H54 (cell line): Measurements from ENCODE around the gene CACHD1.
"Not testable (repeated sequence)": the region's sequence is repeated elsewhere in the genome, so short reads cannot be mapped to it uniquely, and the experiment has no call there.

ENCODE experiments used
- DNase-seq: peaks from one replicate; pipeline ENCODE4 v3.0.0; 2011; ENCODE audit warnings: low spot score, mixed read lengths; ENCODE audit not compliant: insufficient read length
- FAIRE-seq: peaks from 3 replicates; lab custom pipeline; 2011; peaks lifted over from hg19 to GRCh38; lab: Jason Lieb, UNC
- POLR2A ChIP-seq: IDR thresholded peaks from 2 replicates; pipeline ENCODE4 v1.6.1; 2011; ENCODE audit warnings: low read depth, mild to moderate bottlenecking, low read length

Gene CACHD1

DNA sequence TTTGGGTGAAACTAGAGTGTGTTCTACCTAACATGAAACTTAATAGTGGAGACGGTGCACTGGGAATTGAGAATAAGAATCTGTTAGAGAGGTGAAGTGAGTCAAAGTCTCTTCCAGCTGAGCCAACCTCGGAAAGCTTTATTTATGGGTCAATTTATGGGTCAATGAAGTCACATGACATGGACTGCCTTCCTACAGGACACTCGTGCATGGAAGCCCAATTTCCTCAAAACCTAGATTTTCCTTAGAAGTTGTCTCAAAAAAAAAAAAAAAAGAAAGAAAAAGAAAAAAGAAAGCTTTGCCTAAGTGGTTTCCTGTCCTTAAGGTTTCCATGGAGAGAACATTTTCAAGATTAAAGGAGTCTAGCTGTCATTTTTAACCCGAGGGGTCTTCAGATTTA, 26.7 kb downstream of the CACHD1 start:
- no peak for TF ChIP-seq POLR2A
- DNase-seq (no peak), FAIRE-seq (no peak)

GRCh38 chr1:64497088-64497883, 27.4 kb downstream of the CACHD1 start:
- no peak for TF ChIP-seq POLR2A
- no peak for DNase-seq
- FAIRE-seq = peak; percentile 67

DNA sequence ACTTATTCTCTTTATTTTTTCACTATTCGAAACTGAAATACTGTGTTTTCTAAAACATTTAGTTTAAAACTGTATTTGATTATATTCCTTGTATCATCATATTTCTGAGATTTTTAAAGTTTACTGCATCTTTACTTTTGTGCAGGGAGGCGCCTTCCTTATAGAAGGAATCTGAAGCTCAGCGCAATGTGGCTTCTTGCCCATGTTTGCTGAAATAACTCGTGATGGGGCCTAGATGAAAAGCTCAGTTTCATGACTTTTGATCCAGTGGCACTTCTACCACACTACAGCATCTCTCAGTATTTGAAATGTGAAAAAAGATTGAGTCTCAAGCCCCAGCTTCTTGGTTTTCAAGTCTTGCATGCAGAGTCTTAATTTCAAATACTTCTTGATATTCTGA, 28.4 kb downstream of the CACHD1 start:
- TF ChIP-seq POLR2A = no peak
- FAIRE-seq (no peak), DNase-seq (no peak)

- DNase-seq = no peak
- no peak for FAIRE-seq
- no peak for TF ChIP-seq POLR2A
Measured at GRCh38 chr1:64499011-64499410, 29.1 kb downstream of the CACHD1 start.

DNA sequence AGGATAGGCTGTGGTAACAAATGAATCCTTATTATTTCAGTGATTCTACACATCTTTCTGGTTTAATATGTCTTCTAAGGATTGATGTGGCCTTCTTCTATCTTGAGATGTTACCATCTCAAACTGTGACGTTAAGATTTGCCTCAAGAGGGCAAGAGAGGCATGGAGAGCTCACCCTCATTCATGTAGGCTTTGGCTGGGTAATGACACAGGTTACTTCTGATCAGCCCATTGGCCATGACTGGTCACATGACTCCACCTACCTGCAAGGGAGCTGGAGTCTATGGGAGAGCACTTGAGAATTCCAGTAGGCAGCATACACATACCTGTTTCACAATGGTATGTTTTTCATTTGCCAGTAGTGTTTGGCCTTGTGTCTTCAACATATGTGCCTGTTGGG, 30.0 kb downstream of the CACHD1 start:
- no peak for DNase-seq
- peak; percentile 55 for FAIRE-seq
- no peak for TF ChIP-seq POLR2A

GRCh38 chr1:64502083-64502482, 32.2 kb downstream of the CACHD1 start:
- no peak for FAIRE-seq

DNA sequence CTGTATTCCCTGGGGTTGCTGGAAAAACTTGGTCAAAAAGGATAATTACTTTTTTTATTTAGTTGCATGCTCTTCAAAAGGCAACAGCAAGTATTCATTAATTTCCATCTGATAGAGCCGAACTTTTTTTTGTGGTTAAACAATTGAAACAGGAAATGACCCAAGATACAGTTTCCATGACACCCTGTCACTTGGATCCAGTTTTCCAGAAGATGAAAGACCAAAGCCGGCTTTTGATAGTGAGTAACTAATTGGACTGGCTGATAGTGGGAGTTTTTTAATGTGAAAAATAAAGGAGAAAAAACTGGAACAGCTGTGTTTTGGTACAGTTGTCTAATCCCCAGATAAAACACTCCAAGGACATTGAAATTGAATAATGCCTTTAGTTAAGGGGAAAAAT, 33.0 kb downstream of the CACHD1 start:
- peak; percentile 20 for FAIRE-seq
- TF ChIP-seq POLR2A = no peak
- DNase-seq = no peak

More at GRCh38 chr1:64502083-64502482, 32.2 kb downstream of the CACHD1 start:
- DNase-seq = no peak
- no peak for TF ChIP-seq POLR2A

DNA sequence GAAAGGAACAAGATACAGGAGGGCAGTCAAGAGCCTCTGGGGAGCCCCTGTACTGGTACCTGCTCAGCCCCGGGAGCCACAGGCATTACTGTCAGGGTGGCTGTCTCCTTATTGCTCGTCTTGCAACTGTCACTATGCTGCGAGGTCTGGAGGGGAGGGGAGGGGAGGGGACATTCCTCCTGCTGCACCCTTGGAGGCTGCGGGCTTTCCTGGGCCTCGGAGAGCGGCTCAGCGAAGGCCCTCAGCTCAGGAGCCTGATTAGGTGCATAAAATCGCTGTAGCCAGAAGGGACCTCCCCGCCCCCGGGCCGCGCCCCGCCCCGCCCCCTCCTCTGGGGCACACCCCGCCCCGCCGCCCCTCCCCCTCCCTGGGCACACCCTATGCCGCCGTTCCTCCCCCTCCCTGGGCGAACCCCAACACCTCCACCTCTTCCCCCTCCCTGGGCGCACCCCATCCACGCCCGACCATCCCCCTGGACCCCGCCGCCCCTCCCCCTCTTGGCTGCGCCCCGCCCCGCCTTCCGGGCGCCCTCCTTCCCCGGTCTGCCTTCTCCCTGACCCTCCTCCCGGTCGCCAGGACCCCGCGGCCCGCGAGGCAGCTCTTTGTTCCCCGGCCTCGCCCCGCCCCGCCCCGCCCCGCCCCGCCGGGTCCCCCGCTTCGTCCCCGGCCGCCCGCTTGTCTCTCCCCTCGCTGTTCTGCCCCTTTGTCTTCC, 35.5 kb downstream of the CACHD1 start:
- DNase-seq = peak; percentile 65

DNA sequence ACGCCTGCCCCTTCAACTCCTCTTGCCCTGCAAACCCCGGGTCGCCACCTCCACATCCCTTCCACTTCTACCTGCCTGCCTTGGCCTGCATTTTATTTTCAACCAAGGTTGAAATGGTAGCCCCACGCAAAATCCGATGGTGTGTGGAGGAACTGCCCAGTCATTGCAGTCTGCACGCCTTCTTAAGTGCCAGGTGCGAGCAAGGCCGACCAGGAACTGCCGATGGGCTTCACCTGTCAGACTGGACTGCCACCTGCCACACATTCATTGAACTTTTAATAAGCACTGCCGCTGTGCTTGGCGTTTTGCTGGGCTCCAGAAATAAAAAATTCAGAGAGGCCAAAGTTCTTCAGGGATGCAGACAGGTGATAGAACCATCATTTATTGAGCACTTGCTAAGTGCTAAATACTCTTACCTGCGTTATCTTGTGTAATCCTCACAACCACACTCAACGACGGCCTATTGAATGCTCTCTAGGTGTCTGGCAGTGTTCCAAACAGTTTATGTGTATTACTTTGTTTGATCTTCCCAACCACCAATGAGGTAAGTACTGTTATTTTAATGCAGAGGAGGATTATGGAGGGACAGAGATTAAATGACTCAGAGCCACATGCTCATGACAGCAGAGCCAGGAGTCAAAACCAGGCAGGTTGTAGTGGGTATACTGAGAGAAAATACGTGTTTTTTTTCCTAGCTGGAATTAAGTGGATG, 36.2 kb downstream of the CACHD1 start:
- DNase-seq (no peak), FAIRE-seq (peak; percentile 94)
- TF ChIP-seq POLR2A = no peak

More for the DNA sequence above, 35.5 kb downstream of the CACHD1 start:
- no peak for FAIRE-seq
- no peak for TF ChIP-seq POLR2A

- no peak for TF ChIP-seq POLR2A
- FAIRE-seq (no peak), DNase-seq (no peak)
Measured at GRCh38 chr1:64508629-64509028, 38.7 kb downstream of the CACHD1 start.

DNA sequence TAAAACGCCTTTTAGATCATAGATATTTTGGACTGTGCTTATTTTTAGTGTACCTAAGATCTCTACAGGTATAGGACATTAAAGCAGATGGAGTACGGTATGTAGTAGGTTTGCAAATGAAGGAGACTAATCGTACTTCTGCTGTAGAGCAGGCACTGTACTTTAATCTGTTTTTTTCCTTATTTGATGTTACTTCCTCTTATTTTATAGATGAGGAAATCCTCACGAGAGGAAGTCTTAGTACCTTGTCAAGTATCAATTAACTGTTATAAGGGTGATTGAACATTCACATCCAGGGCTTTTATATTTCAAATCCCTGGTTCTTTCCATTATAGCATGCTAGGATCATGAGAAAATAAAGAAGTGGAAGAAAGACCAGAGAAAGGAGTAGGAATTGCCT, 41.1 kb downstream of the CACHD1 start:
- no peak for TF ChIP-seq POLR2A
- FAIRE-seq = no peak
- DNase-seq = no peak

GRCh38 chr1:64512206-64512605, 42.3 kb downstream of the CACHD1 start:
- FAIRE-seq, DNase-seq: not testable (repeated sequence)

DNA sequence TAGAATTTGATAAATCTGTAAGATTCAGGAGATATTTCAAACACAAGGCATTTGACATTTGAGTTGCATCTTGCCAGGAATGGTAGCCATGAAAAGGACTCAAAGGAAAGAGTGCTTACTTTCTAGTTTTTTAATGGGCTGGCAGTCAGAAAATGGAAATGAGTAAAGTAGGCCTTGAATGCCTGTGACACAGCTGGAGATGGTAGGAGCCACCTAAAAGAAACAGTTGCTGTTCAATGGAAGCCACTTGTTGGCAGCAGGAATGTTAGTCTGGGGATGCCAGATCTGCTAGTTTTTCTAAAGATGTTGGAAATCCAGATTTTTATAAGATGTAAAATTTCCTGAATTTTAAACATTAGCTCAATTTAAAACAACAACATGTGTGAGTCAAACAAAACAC, 43.6 kb downstream of the CACHD1 start:
- DNase-seq (no peak), FAIRE-seq (peak; percentile 62)
- TF ChIP-seq POLR2A = no peak

DNA sequence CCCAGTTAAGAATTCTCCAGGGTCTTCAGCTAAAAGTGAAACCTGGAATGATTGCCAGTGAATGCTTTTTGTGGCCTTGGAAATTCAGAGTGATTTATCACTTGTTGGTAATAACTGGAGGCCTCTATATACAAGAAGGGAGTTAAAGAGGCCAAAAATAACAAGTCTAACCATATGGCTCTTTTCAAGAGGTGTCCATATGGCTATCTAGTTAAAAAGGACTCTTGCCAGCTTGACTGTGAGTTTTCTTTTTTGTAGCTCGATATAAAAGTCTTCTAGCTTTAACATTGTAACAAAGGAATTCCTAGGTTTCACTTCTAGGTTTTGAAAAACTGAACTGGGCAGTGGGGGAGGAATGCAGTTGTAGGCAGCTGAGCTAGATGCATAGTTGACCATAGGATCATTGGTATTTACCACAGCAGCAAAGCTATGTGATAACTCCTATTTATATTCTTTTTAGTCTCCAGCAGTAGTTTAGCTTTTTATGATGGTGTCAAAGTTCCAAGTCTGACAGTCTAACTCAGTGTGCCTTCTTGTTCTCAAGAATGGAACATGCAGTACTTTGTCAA, 44.4 kb downstream of the CACHD1 start:
- no peak for FAIRE-seq
- no peak for TF ChIP-seq POLR2A
- DNase-seq = no peak
